Pancreas (tissue), 10 donors: ENCODE measurements around the gene SOX5. TPM values are rescaled to one million over a fixed set of nuclear protein-coding genes. Genes with fewer than 3 reads are reported as not detected.

Source experiments
- ATAC-seq, 4 donors: fragments of 200-7000 bp; cut with Tn5 transposase; one replicate each; pipeline versions ENCODE4 v1.8.0 to v1.9.1; 2020; ENCODE audit warnings: mild to moderate bottlenecking in 4 of 4, moderate library complexity in 4 of 4
- DNase-seq, 6 donors: peaks; one replicate each; pipeline ENCODE4 v3.0.0-alpha.2; 2020
- FAIRE-seq: peaks from 2 replicates; lab custom pipeline; 2012; peaks lifted over from hg19 to GRCh38; lab: Jason Lieb, UNC
- H3K27ac ChIP-seq, 4 donors: fragments of 200-600 bp; sonication (generic); 1 replicate in 3 of 4; 2 replicates in 1 of 4; pipeline versions ENCODE4 v1.5.0 to v1.8.0; 2020
- H3K27me3 ChIP-seq, 4 donors: fragments of 200-600 bp; one replicate each; pipeline ENCODE4 v1.8.0; 2021
- H3K36me3 ChIP-seq, 3 donors: fragments of 200-600 bp; sonication (generic) in 1 of 3; one replicate each; pipeline versions ENCODE4 v1.5.0 to v1.8.0; 2020 to 2021
- H3K4me1 ChIP-seq, 3 donors: fragments of 200-600 bp; one replicate each; pipeline ENCODE4 v1.8.0; 2021
- H3K4me3 ChIP-seq, 4 donors: fragments of 200-600 bp; sonication (generic) in 2 of 4; one replicate each; pipeline versions ENCODE4 v1.5.0 to v1.8.0; 2020 to 2021
- H3K9me3 ChIP-seq, 4 donors: fragments of 200-600 bp; one replicate each; pipeline ENCODE4 v1.8.0; 2021
- CTCF ChIP-seq, 4 donors: fragments of 200-600 bp; sonication (generic) in 3 of 4; IDR thresholded peaks; one replicate each; pipeline versions ENCODE4 v1.5.0 to v1.8.0; 2021; ENCODE audit warnings: antibody characterized with exemption in 4 of 4
- WGBS, 2 donors: extraction: QIAGEN DNeasy Blood & Tissue Kit; methylation state at CpG; one replicate each; pipeline ENCODE4 v1.1.7; 2013; 5-methylcytosine and 5-hydroxymethylcytosine counted together
- intact Hi-C, 3 donors: fragments of 100-400 bp; cut with DNase I; formaldehyde crosslinking; loops; one replicate each; pipeline versions ENCODE4 v1.11.1 to v1.14.2; 2022
- polyA plus RNA-seq, 2 donors: library from polyadenylated mRNA; stranded (reverse); fragments of 200-250 nt; gene quantifications; one replicate each; pipeline ENCODE4 v1.2.3, GENCODE V29; 2013
- total RNA-seq, 6 donors: library from RNA; stranded (reverse); fragmentation: NEBNext Ultra II Directional in 4 of 6; extraction: Animal tissue kit (Norgen Biotek cat#: 25700) in 4 of 6; gene quantifications; one replicate each; pipeline versions ENCODE4 v1.2.1 to v1.2.4, GENCODE V29; 2021 to 2023
- donor health status: healthy with polysubstance abuse.
- donor health status: DM: no; HTN: no; CAD: no; lungs with moderate emphysema.
- donor health status: DM: no; HTN: no; CAD: no.
- donor health status: control.
- donor health status: control.
- donor health status: Bipolar disorder and iron deficiency.
- donor health status: DM: yes; HTN: yes; CAD: no.
- donor health status: DM: no; HTN: no; CAD: no.
- donor health status: DM: no; HTN: no; CAD: no.
- donor health status: DM: yes; HTN: yes; CAD: no.

SOX5 gene
- total and polyA plus RNA-seq, 8 donors, result 0.47 to 2.5 (median 1.6) TPM

- H3K4me1 ChIP-seq, result no peaks in the 10 kb centered on the region
- intact Hi-C loops, result no loop called here
- FAIRE-seq, result no peak
- WGBS, 2 donors, result 60 to 68% methylated on average over 5 of the region's 5 CpGs
- H3K27ac ChIP-seq, result no peak overlapping the region
- H3K27me3 ChIP-seq, result no peaks in the 10 kb centered on the region
- no peaks in the 10 kb centered on the region for H3K9me3 ChIP-seq
- no peak overlapping the region for H3K4me3 ChIP-seq
- DNase-seq, result no peak
- no peak for ATAC-seq
- no peak for TF ChIP-seq CTCF (IDR thresholded peaks at IDR 0.05)
- H3K36me3 ChIP-seq, result no peaks in the 10 kb centered on the region
These were observed 28.2 kb downstream of the SOX5 start for GRCh38 chr12:23921099-23921856.

GRCh38 chr12:23911574-23911973 is 37.9 kb downstream of the SOX5 start:
- ATAC-seq (no peak), FAIRE-seq (no peak), DNase-seq (no peak)
- Histone ChIP-seq H3K9me3 (no peaks in the 10 kb centered on the region), H3K4me1 (no peaks in the 10 kb centered on the region), H3K36me3 (no peaks in the 10 kb centered on the region), H3K27ac (no peak overlapping the region), H3K4me3 (no peak overlapping the region), H3K27me3 (no peaks in the 10 kb centered on the region)
- no peak for TF ChIP-seq CTCF (IDR thresholded peaks at IDR 0.05)
- intact Hi-C loops, result no loop called here
- 78 to 90% methylated on average over 3 of the region's 3 CpGs for WGBS, 2 donors

- FAIRE-seq (no peak), DNase-seq (no peak), ATAC-seq (no peak)
- intact Hi-C loops, result no loop called here
- no peaks in the 10 kb centered on the region for H3K36me3 ChIP-seq
- no peak overlapping the region for H3K27ac ChIP-seq
- WGBS, 2 donors, result 74 to 79% methylated on average over 1 of the region's 1 CpG
- no peak overlapping the region for H3K4me3 ChIP-seq
- TF ChIP-seq CTCF (IDR thresholded peaks at IDR 0.05), result no peak
- no peaks in the 10 kb centered on the region for H3K9me3 ChIP-seq
- no peaks in the 10 kb centered on the region for H3K4me1 ChIP-seq
- no peaks in the 10 kb centered on the region for H3K27me3 ChIP-seq
These were observed 39.9 kb downstream of the SOX5 start for GRCh38 chr12:23909551-23909950.

GRCh38 chr12:23906329-23906728 is 43.1 kb downstream of the SOX5 start:
- no peak for DNase-seq
- no peak for FAIRE-seq
- TF ChIP-seq CTCF (IDR thresholded peaks at IDR 0.05), result no peak
- H3K4me1 ChIP-seq, result no peaks in the 10 kb centered on the region
- no peak for ATAC-seq
- intact Hi-C loops, result no loop called here
- H3K4me3 ChIP-seq, result no peak overlapping the region
- H3K9me3 ChIP-seq, result no peaks in the 10 kb centered on the region
- H3K27me3 ChIP-seq, result no peaks in the 10 kb centered on the region
- 82 to 84% methylated on average over 6 of the region's 6 CpGs for WGBS, 2 donors
- no peaks in the 10 kb centered on the region for H3K36me3 ChIP-seq
- H3K27ac ChIP-seq, result no peak overlapping the region

- TF ChIP-seq CTCF (IDR thresholded peaks at IDR 0.05), result no peak
- intact Hi-C loops, result no loop called here
- no peak for FAIRE-seq
- Histone ChIP-seq H3K4me1 (no peaks in the 10 kb centered on the region), H3K4me3 (no peak overlapping the region), H3K27ac (no peak overlapping the region), H3K27me3 (no peaks in the 10 kb centered on the region), H3K9me3 (no peaks in the 10 kb centered on the region), H3K36me3 (no peaks in the 10 kb centered on the region)
- DNase-seq, result no peak
- WGBS, 2 donors, result 81 to 89% methylated on average over 3 of the region's 3 CpGs
- no peak for ATAC-seq
These were observed 50.0 kb downstream of the SOX5 start for GRCh38 chr12:23899434-23899833.
